A549 (cell line): ENCODE results near the gene ESR1. TPM values are rescaled to one million over a fixed set of nuclear protein-coding genes. Genes with fewer than 3 reads are reported as not detected.

ENCODE experiments used
- ATAC-seq, 2 experiments: fragments of 200-7000 bp in 1 of 2; fragments of >200 bp in 1 of 2; cut with Nextera tagmentation in 1 of 2; cut with Tn5 transposase in 1 of 2; 3 replicates each; pipeline versions ENCODE4 v1.8.0 to v1.9.1; 2018 to 2020; ENCODE audit warnings: mild to moderate bottlenecking in 1 of 2, moderate library complexity in 1 of 2
- CTCF ChIA-PET: fragments of 300-600 bp; sonication (Branson Sonifier 250); formaldehyde crosslinking; extraction: SDS; loops from one replicate; lab custom pipeline; 2021; ENCODE audit warnings: antibody characterized with exemption, inconsistent platforms; lab: Yijun Ruan, JAX
- POLR2A ChIA-PET: fragments of 350-600 bp; formaldehyde crosslinking; extraction: SDS; loops from one replicate; lab custom pipeline; 2021; ENCODE audit warnings: antibody characterized with exemption, inconsistent platforms; lab: Yijun Ruan, JAX
- DNase-seq, 2 experiments: peaks; one replicate each; pipeline versions ENCODE4 v3.0.0 to v3.0.0-alpha.2; 2011 to 2016; ENCODE audit warnings: low read depth in 1 of 2, low spot score in 1 of 2
- FAIRE-seq: peaks from 2 replicates; lab custom pipeline; 2011; peaks lifted over from hg19 to GRCh38; lab: Jason Lieb, UNC
- H3K27ac ChIP-seq, 2 experiments: fragments of >200 bp; sonication (Bioruptor Twin); formaldehyde crosslinking; 3 replicates each; pipeline ENCODE4 v1.5.1; 2016 to 2017
- H3K4me1 ChIP-seq: fragments of >200 bp; sonication (Bioruptor Twin); formaldehyde crosslinking; 3 replicates; pipeline ENCODE4 v1.6.1; 2016
- H3K4me2 ChIP-seq: fragments of >200 bp; sonication (Bioruptor Twin); formaldehyde crosslinking; 3 replicates; pipeline ENCODE4 v1.6.1; 2016
- H3K4me3 ChIP-seq: fragments of >200 bp; sonication (Bioruptor Twin); formaldehyde crosslinking; 3 replicates; pipeline ENCODE4 v1.5.1; 2016
- H3K9me3 ChIP-seq: fragments of >200 bp; sonication (Bioruptor Twin); formaldehyde crosslinking; 3 replicates; pipeline ENCODE4 v1.6.1; 2016
- BCL3 ChIP-seq: fragments of >200 bp; sonication (Bioruptor Twin); formaldehyde crosslinking; IDR thresholded peaks from 3 replicates; pipeline ENCODE4 v1.6.1; 2016
- CEBPB ChIP-seq, 2 experiments: fragments of >200 bp in 1 of 2; sonication (Bioruptor Twin) in 1 of 2; formaldehyde crosslinking in 1 of 2; IDR thresholded peaks; 2 replicates each; pipeline ENCODE4 v1.6.1; 2012 to 2016
- CHD2 ChIP-seq: fragments of 150-350 bp; IDR thresholded peaks from 2 replicates; pipeline ENCODE4 v1.6.1; 2014; ENCODE audit warnings: low read length; ENCODE audit not compliant: partially characterized antibody
- CHD4 ChIP-seq: fragments of 200-600 bp; sonication (generic); IDR thresholded peaks from 2 replicates; pipeline ENCODE4 v1.6.1; 2016; ENCODE audit warnings: antibody characterized with exemption, mild to moderate bottlenecking, borderline replicate concordance
- EHF ChIP-seq: fragments of 250-450 bp; sonication (Bioruptor Pico); IDR thresholded peaks from 2 replicates; pipeline ENCODE4 v1.5.0; 2020; ENCODE audit warnings: mild to moderate bottlenecking
- EHMT2 ChIP-seq: fragments of 200-600 bp; sonication (generic); IDR thresholded peaks from 2 replicates; pipeline ENCODE4 v1.6.1; 2016; ENCODE audit warnings: antibody characterized with exemption, low read depth, mild to moderate bottlenecking, moderate library complexity
- ESRRA ChIP-seq: fragments of 150-350 bp; IDR thresholded peaks from 2 replicates; pipeline ENCODE4 v1.6.1; 2014; ENCODE audit warnings: mild to moderate bottlenecking, low read length, borderline replicate concordance
- FOSB ChIP-seq: fragments of 250-450 bp; sonication (Bioruptor Pico); IDR thresholded peaks from 2 replicates; pipeline ENCODE4 v1.5.0; 2020; ENCODE audit warnings: mild to moderate bottlenecking, moderate library complexity
- FOXS1 ChIP-seq: fragments of 250-450 bp; sonication (Bioruptor Pico); IDR thresholded peaks from 2 replicates; pipeline ENCODE4 v1.5.0; 2020; ENCODE audit warnings: mild to moderate bottlenecking, moderate library complexity
- GATA3 ChIP-seq: IDR thresholded peaks from 2 replicates; pipeline ENCODE4 v1.6.1; 2012; ENCODE audit warnings: borderline replicate concordance
- HDAC2 ChIP-seq: fragments of 200-600 bp; sonication (generic); IDR thresholded peaks from 2 replicates; pipeline ENCODE4 v1.6.1; 2016
- HOXB5 ChIP-seq: fragments of 250-450 bp; sonication (Bioruptor Pico); IDR thresholded peaks from 2 replicates; pipeline ENCODE4 v1.5.0; 2020; ENCODE audit warnings: mild to moderate bottlenecking, moderate library complexity
- MAX ChIP-seq: IDR thresholded peaks from 2 replicates; pipeline ENCODE4 v1.6.1; 2012
- MAZ ChIP-seq: fragments of 150-350 bp; IDR thresholded peaks from 2 replicates; pipeline ENCODE4 v1.6.1; 2014; ENCODE audit warnings: antibody characterized with exemption, low read depth, low read length, borderline replicate concordance
- NFE2L2 ChIP-seq: fragments of 150-350 bp; conservative IDR thresholded peaks from 2 replicates; pipeline ENCODE4 v1.6.1; 2014; ENCODE audit warnings: low read length
- NR3C1 ChIP-seq: fragments of >200 bp; sonication (Bioruptor Twin); formaldehyde crosslinking; IDR thresholded peaks from 3 replicates; pipeline ENCODE4 v1.6.1; 2017
- PBX3 ChIP-seq: IDR thresholded peaks from 2 replicates; pipeline ENCODE4 v1.6.1; 2012
- PHF8 ChIP-seq: fragments of 200-600 bp; sonication (generic); IDR thresholded peaks from 2 replicates; pipeline ENCODE4 v1.6.1; 2016; ENCODE audit warnings: low read depth, mild to moderate bottlenecking, antibody characterized with exemption, moderate library complexity, borderline replicate concordance
- POLR2A ChIP-seq: IDR thresholded peaks from 2 replicates; pipeline ENCODE4 v1.6.1; 2012; ENCODE audit warnings: mild to moderate bottlenecking, low read length
- RARB ChIP-seq: fragments of 250-450 bp; sonication (Bioruptor Pico); IDR thresholded peaks from 2 replicates; pipeline ENCODE4 v1.8.0; 2021; ENCODE audit warnings: mild to moderate bottlenecking, moderate library complexity
- RNF2 ChIP-seq: fragments of 200-600 bp; sonication (generic); IDR thresholded peaks from 2 replicates; pipeline ENCODE4 v1.6.1; 2016; ENCODE audit warnings: low read depth, mild to moderate bottlenecking, antibody characterized with exemption, moderate library complexity, borderline replicate concordance
- TFCP2L1 ChIP-seq: fragments of 250-450 bp; sonication (Bioruptor Pico); IDR thresholded peaks from 2 replicates; pipeline ENCODE4 v1.5.0; 2021; ENCODE audit warnings: mild to moderate bottlenecking
- TP53 ChIP-seq: fragments of 250-450 bp; sonication (Bioruptor Pico); IDR thresholded peaks from 2 replicates; pipeline ENCODE4 v1.5.0; 2021; ENCODE audit warnings: mild to moderate bottlenecking, moderate library complexity
- ZFP36 ChIP-seq: fragments of 450-650 bp; IDR thresholded peaks from 2 replicates; pipeline ENCODE4 v1.6.1; 2014; ENCODE audit warnings: borderline replicate concordance; ENCODE audit not compliant: partially characterized antibody
- ZNF302 ChIP-seq: fragments of 250-450 bp; sonication (Bioruptor Pico); IDR thresholded peaks from 2 replicates; pipeline ENCODE4 v1.9.0; 2021; ENCODE audit warnings: inconsistent platforms, mild to moderate bottlenecking, moderate library complexity
- WGBS: methylation state at CpG from one replicate; pipeline ENCODE4 v1.1.6; 2017; ENCODE audit errors: missing lambda C conversion rate; 5-methylcytosine and 5-hydroxymethylcytosine counted together
- polyA plus RNA-seq, 4 experiments: library from polyadenylated mRNA; depleted of rRNA in 3 of 4; stranded (reverse); fragments of >200 nt; fragmentation: RNase III in 1 of 4; extraction: RNeasy Plus Mini Kit Qiagen cat#74134 plus additional on column Dnase treatment in 1 of 4; gene quantifications; 2 replicates in 3 of 4; 3 replicates in 1 of 4; pipeline ENCODE4 v1.2.3, GENCODE V29; 2011 to 2017
- TF ChIP-seq, protein P1 (sequence below): fragments of 450-650 bp; IDR thresholded peaks from 2 replicates; pipeline ENCODE4 v1.6.1; 2014; ENCODE audit warnings: antibody characterized with exemption

The ESR1 gene
- polyA plus RNA-seq, 2 of the 4 experiments (the other 2 are of a cell fraction): not detected

- no peak for ATAC-seq
Observed at GRCh38 chr6:152018876-152019275, 211.4 kb downstream of the ESR1 start.

DNA sequence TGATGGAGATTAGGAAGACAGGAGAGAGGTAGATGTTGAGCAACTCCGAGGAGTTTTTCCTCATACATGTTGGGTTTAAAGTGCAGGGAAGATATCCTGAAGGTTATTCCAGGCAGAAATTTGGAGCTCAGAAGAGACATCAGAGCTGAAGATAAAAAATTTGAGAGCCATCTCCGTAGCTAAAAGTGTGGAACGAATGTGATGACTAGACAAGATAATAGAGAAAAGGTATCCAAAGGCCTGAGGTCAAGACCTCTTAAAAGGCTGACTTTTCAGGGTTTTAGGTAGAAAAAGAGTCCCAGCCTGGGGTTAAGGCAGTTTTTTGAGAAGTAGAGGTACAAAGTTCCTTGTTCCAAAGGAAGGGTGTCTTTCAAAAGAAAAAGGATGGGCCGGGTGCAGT lies 214.8 kb downstream of the ESR1 start:
- 0 out of 3 replicates have a peak, but pooled peaks cover 3% of the 10 kb centered on the region for H3K9me3 ChIP-seq
- DNase-seq (no peak), ATAC-seq (no peak), FAIRE-seq (no peak)
- CTCF ChIA-PET: no interaction called here
- H3K27ac ChIP-seq: no peak overlapping the region
- 13% methylated on average over 4 of the region's 4 CpGs for WGBS
- H3K4me3 ChIP-seq: no peak overlapping the region
- TF ChIP-seq RNF2: no peak
- no peak for TF ChIP-seq EHMT2
- TF ChIP-seq CHD2: no peak
- TF ChIP-seq CHD4: no peak
- no peaks in the 10 kb centered on the region for H3K4me1 ChIP-seq
- H3K4me2 ChIP-seq: no peak overlapping the region
- POLR2A ChIA-PET: no interaction called here

More at GRCh38 chr6:152018876-152019275, 211.4 kb downstream of the ESR1 start:
- POLR2A ChIA-PET: no interaction called here
- H3K27ac ChIP-seq: no peak overlapping the region
- FAIRE-seq: no peak
- 0 out of 3 replicates have a peak, but pooled peaks cover 3% of the 10 kb centered on the region for H3K9me3 ChIP-seq
- H3K4me1 ChIP-seq: no peaks in the 10 kb centered on the region
- TF ChIP-seq NFE2L2 (no peak), MAX (no peak), TP53 (CRISPR knock-in tag) (no peak), ZFP36 (no peak), RNF2 (no peak), PBX3 (no peak), NR3C1 (no peak), RARB (CRISPR knock-in tag) (no peak), ZNF302 (CRISPR knock-in tag) (no peak), FOSB (CRISPR knock-in tag) (no peak), TFCP2L1 (no peak)
- TF ChIP-seq, protein P1, sequence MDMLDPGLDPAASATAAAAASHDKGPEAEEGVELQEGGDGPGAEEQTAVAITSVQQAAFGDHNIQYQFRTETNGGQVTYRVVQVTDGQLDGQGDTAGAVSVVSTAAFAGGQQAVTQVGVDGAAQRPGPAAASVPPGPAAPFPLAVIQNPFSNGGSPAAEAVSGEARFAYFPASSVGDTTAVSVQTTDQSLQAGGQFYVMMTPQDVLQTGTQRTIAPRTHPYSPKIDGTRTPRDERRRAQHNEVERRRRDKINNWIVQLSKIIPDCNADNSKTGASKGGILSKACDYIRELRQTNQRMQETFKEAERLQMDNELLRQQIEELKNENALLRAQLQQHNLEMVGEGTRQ: no peak
- TF ChIP-seq, all 56 proteins: peak for 0
- no peak for DNase-seq
- H3K4me3 ChIP-seq: no peak overlapping the region
- H3K4me2 ChIP-seq: no peak overlapping the region
- CTCF ChIA-PET: interaction anchor here (0.6 kb wide), 1 partner anchor 35 kb away, joined by 3 read pairs; no protein-coding TSS in a partner anchor

- 31% methylated on average over 2 of the region's 2 CpGs for WGBS
- ChIA-PET POLR2A (no interaction called here), CTCF (no interaction called here)
- H3K9me3 ChIP-seq: 0 out of 3 replicates have a peak, but pooled peaks cover 3% of the 10 kb centered on the region
- H3K4me3 ChIP-seq: no peak overlapping the region
- no peak for ATAC-seq
- H3K27ac ChIP-seq: no peak overlapping the region
- DNase-seq: no peak
- H3K4me2 ChIP-seq: no peak overlapping the region
- no peak for FAIRE-seq
- TF ChIP-seq MAZ (no peak), POLR2A (no peak), TP53 (CRISPR knock-in tag) (no peak), BCL3 (no peak), FOSB (CRISPR knock-in tag) (no peak), ESRRA (no peak), HOXB5 (CRISPR knock-in tag) (no peak), HDAC2 (no peak), GATA3 (no peak), EHF (CRISPR knock-in tag) (no peak), ZFP36 (no peak), FOXS1 (CRISPR knock-in tag) (no peak), CHD4 (no peak), CEBPB (IDR thresholded peaks at IDR 0.05) (no peak), PHF8 (no peak)
- H3K4me1 ChIP-seq: no peaks in the 10 kb centered on the region
Observed at GRCh38 chr6:152023613-152024012, 216.1 kb downstream of the ESR1 start.
